Breast epithelium (tissue), 3 donors: ENCODE measurements around the gene NAA50.

Experiments used
- POLR2A ChIP-seq: fragments of 450-650 bp; IDR thresholded peaks from one replicate; pipeline ENCODE4 v1.6.1; 2016; ENCODE audit warnings: antibody characterized with exemption, mild to moderate bottlenecking, moderate library complexity
- TF ChIP-seq, protein P1 (sequence below), 3 donors: fragments of 450-650 bp; IDR thresholded peaks; one replicate each; pipeline ENCODE4 v1.5.1; 2016 to 2017; ENCODE audit warnings: antibody characterized with exemption in 3 of 3, mild to moderate bottlenecking in 3 of 3, moderate library complexity in 3 of 3

DNA sequence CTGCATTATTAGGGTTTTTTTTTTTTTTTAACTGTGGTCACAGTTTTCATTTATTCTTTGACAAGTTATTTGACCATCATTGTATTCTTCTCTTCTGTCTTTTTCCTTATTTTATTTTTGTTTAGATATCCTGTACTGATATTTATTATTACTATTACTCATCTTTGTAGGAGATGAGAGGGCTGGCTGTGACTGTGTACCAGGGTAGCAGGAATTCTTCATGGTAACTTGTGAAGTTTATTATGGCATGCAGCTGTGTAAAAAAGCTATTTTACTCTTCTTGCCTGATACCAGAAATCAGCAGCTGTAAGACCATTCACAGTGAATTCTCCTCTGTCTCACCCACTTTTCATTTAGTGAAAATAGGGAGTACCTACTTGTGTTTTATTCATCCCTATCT lies 45.3 kb upstream of the NAA50 start:
- TF ChIP-seq, protein P1, sequence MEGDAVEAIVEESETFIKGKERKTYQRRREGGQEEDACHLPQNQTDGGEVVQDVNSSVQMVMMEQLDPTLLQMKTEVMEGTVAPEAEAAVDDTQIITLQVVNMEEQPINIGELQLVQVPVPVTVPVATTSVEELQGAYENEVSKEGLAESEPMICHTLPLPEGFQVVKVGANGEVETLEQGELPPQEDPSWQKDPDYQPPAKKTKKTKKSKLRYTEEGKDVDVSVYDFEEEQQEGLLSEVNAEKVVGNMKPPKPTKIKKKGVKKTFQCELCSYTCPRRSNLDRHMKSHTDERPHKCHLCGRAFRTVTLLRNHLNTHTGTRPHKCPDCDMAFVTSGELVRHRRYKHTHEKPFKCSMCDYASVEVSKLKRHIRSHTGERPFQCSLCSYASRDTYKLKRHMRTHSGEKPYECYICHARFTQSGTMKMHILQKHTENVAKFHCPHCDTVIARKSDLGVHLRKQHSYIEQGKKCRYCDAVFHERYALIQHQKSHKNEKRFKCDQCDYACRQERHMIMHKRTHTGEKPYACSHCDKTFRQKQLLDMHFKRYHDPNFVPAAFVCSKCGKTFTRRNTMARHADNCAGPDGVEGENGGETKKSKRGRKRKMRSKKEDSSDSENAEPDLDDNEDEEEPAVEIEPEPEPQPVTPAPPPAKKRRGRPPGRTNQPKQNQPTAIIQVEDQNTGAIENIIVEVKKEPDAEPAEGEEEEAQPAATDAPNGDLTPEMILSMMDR (IDR thresholded peaks at IDR 0.05): no peak
- TF ChIP-seq POLR2A: no peak
